Fibroblast of skin of abdomen (primary cell): Measurements from ENCODE around the gene SERPINA10. TPM values are rescaled to one million over a fixed set of nuclear protein-coding genes. Genes with fewer than 3 reads are reported as not detected.

Source experiments
- DNase-seq: peaks from one replicate; pipeline ENCODE4 v3.0.0-alpha.2; 2013
- polyA plus RNA-seq, 2 experiments: library from polyadenylated mRNA; unstranded; fragments of 120-200 nt; gene quantifications; one replicate each; pipeline ENCODE4 v1.2.1, GENCODE V29; 2013; ENCODE audit not compliant: insufficient read length in 2 of 2

Gene SERPINA10
- polyA plus RNA-seq (2013, experiment 1 of 2; ENCODE audit: insufficient read length): not detected
- polyA plus RNA-seq (2013, experiment 2 of 2; ENCODE audit: insufficient read length): 0.02 TPM

- DNase-seq: no peak
Observed at GRCh38 chr14:94292872-94293577, at the start of gene SERPINA10. Gene SERPINA10 (minus strand): TSS chr14:94293268. CDS start chr14:94290593, 2,675 bp downstream.

DNA sequence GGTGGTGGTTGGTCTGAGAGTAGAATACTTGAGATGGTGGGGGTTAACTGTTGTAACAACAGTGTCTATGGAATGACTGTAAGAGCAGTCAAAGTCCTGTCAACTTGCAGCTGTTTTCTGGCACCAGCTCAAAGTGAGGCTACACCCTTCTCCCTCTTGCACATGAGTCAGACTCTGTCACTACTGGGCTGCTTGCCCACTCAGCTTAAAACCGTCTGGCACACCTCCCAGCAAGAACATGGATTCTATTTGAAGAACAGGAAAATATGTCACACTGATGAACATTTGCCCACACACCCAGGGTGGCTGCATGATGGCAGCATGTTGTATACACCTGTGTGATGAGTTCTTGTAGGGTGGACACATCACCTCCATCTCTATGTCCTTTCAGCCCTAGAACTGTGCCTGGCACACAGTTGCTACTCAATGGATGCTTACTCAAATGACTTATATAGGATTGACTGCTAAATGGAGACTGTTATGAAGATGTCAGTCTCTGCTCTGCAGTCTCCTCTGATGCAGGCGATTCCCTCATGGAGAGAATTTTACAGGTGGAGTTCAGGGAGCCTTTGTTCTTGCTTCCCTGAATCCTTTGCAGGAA is 49.4 kb upstream of the SERPINA10 start:
- DNase-seq: peak; percentile 100

DNA sequence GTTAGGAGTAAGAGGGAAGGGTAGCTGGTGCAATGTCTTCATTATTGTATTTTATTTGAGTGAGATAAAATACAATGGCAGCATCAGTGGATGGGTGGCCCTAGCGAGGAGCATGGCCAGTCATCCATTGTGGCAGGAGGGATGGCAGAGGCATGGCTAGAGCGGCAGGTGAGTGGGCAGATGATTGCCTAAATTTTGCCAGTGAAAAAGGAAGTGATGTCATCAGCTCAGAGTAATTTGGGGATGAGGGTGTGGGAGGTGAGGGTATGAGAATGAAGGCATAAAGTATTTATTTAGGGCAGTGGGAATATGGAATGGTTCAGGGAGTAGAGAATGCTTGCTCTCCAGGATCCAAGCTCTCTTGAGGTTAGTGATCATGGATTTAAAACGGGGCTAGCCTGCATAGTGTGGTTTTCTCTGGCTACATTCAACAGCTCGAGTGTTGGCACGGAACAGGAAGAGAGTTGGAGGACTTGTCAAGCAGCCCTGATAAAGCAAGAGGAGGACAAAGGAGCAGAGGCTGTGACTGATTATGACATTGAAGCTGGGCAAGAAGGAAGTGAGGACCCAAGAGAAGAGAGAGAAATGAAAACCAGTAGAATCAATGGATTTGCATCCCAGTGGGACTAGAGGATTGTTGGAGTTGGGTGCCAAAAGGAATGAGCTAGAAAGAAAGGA is 48.7 kb upstream of the SERPINA10 start:
- no peak for DNase-seq

- DNase-seq: no peak
Observed at GRCh38 chr14:94340533-94340932, 47.5 kb upstream of the SERPINA10 start.

GRCh38 chr14:94338023-94338422 is 45.0 kb upstream of the SERPINA10 start:
- DNase-seq: no peak

GRCh38 chr14:94337274-94337673 is 44.2 kb upstream of the SERPINA10 start:
- peak; percentile 36 for DNase-seq

- no peak for DNase-seq
Observed at GRCh38 chr14:94334872-94335271, 41.8 kb upstream of the SERPINA10 start.

DNA sequence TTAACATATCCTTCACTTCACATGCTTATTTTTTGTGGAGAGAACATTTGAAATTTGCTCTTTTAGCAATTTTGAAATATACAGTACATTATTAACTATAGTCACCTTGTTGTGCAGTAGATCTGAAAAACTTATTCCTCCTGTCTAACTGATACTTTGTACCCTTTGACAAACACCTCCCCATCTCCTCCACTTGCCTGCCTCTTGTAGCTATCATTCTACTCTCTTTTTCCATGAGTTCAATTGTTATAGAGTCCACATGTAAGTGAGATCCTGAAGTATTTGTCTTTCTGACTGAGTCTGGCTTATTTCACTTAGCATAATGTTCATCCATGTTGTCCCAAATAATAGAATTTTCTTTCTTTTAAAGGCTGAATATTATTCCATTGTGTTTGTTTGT is 39.5 kb upstream of the SERPINA10 start:
- DNase-seq: no peak

GRCh38 chr14:94332063-94332583 is 39.1 kb upstream of the SERPINA10 start:
- DNase-seq: peak; percentile 6

- no peak for DNase-seq
Observed at GRCh38 chr14:94331462-94331861, 38.4 kb upstream of the SERPINA10 start.

DNA sequence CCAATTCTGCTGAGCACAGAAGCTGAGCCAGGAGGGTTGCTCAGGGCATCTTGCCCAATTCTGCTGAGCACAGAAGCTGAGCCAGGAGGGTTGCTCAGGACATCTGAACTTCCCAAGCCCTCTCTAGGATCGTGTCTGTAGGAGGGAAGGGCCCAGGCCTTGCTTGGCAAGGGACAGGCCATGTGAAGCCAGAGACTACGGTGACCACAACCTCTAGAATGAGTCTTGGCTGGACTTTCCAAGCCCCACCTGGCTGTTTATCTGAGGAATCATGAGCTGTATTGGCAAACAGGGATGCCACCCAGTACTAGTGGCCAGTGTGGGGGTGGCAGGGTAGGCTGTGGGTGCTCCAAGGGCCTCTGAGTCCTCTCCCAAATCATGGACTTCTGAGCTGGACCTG is 37.8 kb upstream of the SERPINA10 start:
- DNase-seq: no peak

- no peak for DNase-seq
Observed at GRCh38 chr14:94330432-94330831, 37.4 kb upstream of the SERPINA10 start.

GRCh38 chr14:94329857-94330256 is 36.8 kb upstream of the SERPINA10 start:
- no peak for DNase-seq

DNA sequence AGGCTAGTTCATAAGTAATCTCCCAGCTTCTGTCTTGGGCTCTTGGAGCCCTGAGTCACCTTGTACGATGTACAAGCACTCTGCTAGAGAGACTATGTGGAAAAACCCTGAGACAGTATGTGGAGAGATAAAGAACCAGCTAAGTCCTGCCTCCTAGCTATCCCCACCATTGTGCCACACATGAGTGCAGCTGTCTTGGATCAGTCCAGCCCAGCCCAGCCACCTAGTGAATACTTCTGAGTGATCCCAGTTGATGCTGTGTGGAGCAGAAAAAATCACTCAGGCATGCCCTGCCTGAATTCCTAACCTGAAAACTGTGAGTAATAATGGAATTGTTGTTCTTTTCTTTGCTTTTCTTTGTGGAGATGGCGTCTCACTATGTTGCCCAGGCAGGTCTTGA is 35.1 kb upstream of the SERPINA10 start:
- no peak for DNase-seq

GRCh38 chr14:94322648-94323570 is 29.8 kb upstream of the SERPINA10 start, which contains the start of gene SERPINA6:
Gene SERPINA6 (minus strand): TSS chr14:94323336. CDS start chr14:94314648, 8,688 bp downstream.
- peak; percentile 30 for DNase-seq

GRCh38 chr14:94321421-94322271 is 28.6 kb upstream of the SERPINA10 start:
- no peak for DNase-seq

DNA sequence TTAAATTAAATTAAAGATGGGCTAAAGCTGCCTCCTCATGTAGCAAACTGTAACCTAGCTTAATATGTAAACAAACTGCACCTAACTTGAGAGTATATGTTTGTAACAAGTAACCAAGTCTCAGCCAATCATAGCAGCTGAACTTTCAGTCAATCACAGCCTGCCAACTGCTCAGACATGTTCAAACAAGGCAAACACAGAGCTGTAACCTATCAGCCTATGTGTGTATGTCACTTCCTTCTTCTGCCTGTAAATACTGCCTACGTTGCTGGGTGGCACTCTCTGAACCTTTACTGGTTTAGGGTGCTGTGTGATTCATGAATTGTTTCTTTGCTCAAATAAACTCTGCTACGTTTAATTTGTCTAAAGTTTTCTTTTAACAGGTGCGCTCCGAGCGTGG is 27.2 kb upstream of the SERPINA10 start:
- no peak for DNase-seq

GRCh38 chr14:94317259-94317658 is 24.2 kb upstream of the SERPINA10 start:
- DNase-seq: no peak

- no peak for DNase-seq
Observed at GRCh38 chr14:94316692-94317091, 23.6 kb upstream of the SERPINA10 start.

DNA sequence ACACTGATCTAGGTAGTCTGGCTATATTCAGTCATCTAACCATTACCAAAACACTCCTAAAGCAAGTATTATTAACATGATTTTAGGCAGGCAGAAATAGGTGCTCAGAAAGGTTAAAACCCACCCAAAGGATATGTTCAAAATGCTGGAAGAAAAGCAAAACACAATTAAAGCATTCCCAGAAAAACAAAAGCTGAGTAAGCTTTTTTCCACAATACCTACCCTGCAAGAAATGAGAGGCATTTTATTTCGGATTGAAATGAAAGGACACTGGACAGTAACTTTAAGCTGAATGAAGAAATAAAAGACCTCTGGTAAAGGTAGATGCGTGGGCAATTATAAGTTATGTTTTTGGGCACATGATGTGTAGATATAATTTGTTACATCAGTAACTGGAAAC is 21.8 kb upstream of the SERPINA10 start:
- no peak for DNase-seq

DNA sequence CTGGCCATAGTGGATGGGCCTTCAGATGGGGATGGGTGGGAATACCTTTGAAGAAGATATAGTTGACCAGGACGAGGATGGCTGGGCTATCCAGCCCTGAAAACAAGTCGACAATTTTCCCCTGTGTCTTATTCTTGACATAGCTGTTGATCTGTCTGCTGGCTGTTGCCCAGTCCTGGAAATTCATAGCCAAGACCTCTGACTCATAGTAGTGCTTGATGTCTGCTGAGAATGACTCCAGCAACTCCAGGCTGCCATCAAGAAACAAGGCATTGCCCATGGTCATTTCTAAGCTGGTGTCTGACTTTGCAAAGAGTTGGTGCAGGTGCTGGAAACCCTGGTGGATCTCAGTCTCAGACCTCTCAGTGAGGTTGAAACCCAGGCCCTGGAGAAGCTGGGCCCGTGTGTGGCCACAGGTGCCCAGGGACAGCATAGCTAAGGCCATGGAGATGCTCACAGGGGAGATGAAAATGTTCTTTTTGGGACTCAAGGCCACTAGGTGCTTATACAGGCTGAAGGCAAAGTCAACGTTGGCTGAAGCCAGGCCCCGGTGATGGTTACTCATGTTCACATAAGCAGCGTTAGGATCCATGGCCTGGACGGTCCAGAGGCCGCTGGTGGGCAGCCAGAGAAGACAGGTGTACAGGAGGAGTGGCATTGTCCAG is 21.1 kb upstream of the SERPINA10 start:
- DNase-seq: peak; percentile 13
